ENCODE measurements around the gene SEMA4C.

- TF ChIP-seq CTCF (IDR thresholded peaks at IDR 0.05) = no peak
- no peak for TF ChIP-seq POLR2A (IDR thresholded peaks at IDR 0.05)
Measured at GRCh38 chr2:96866586-96866985, 3.3 kb downstream of the SEMA4C start.

All from lower leg skin (tissue), 3 donors.